Glutamatergic neuron (in vitro differentiated cells): ENCODE measurements around the gene ACOX2. TPM values are rescaled to one million over a fixed set of nuclear protein-coding genes. Genes with fewer than 3 reads are reported as not detected.

ENCODE experiments used
- DNase-seq: peaks from one replicate; pipeline ENCODE4 v3.0.0; 2022
- H3K27ac Mint-ChIP-seq: one replicate; pipeline ENCODE4 v1.8.0; 2020; ENCODE audit warnings: mild to moderate bottlenecking, mixed read lengths, inconsistent platforms; ENCODE audit not compliant: unreplicated experiment
- H3K27me3 Mint-ChIP-seq: one replicate; pipeline ENCODE4 v1.8.0; 2020; ENCODE audit warnings: mild to moderate bottlenecking, moderate library complexity, mixed read lengths, inconsistent platforms; ENCODE audit not compliant: unreplicated experiment
- H3K36me3 Mint-ChIP-seq: one replicate; pipeline ENCODE4 v1.8.0; 2020; ENCODE audit warnings: mild to moderate bottlenecking, mixed read lengths, inconsistent platforms; ENCODE audit not compliant: unreplicated experiment
- H3K4me1 Mint-ChIP-seq: one replicate; pipeline ENCODE4 v1.8.0; 2020; ENCODE audit warnings: mild to moderate bottlenecking, low read depth, mixed read lengths, inconsistent platforms; ENCODE audit not compliant: unreplicated experiment
- H3K4me3 Mint-ChIP-seq: one replicate; pipeline ENCODE4 v1.8.0; 2020; ENCODE audit warnings: mild to moderate bottlenecking, mixed read lengths, inconsistent platforms; ENCODE audit not compliant: unreplicated experiment
- H3K9me3 Mint-ChIP-seq: one replicate; pipeline ENCODE4 v1.8.0; 2020; ENCODE audit warnings: mild to moderate bottlenecking, moderate library complexity, mixed read lengths, inconsistent platforms; ENCODE audit not compliant: unreplicated experiment
- total RNA-seq: library from RNA; stranded (reverse); fragmentation: NEBNext Ultra II Directional; extraction: Animal tissue kit (Norgen Biotek cat#: 25700); gene quantifications from one replicate; pipeline ENCODE4 v1.2.1, GENCODE V29; 2021; ENCODE audit not compliant: unreplicated experiment
- TF ChIP-seq, protein P1 (sequence below): fragments of 200-600 bp; sonication (generic); IDR thresholded peaks from one replicate; pipeline ENCODE4 v1.5.0; 2021; ENCODE audit not compliant: partially characterized antibody, unreplicated experiment

Gene ACOX2
- total RNA-seq, 1 donor from 2014 or later = 0.59 TPM

DNA sequence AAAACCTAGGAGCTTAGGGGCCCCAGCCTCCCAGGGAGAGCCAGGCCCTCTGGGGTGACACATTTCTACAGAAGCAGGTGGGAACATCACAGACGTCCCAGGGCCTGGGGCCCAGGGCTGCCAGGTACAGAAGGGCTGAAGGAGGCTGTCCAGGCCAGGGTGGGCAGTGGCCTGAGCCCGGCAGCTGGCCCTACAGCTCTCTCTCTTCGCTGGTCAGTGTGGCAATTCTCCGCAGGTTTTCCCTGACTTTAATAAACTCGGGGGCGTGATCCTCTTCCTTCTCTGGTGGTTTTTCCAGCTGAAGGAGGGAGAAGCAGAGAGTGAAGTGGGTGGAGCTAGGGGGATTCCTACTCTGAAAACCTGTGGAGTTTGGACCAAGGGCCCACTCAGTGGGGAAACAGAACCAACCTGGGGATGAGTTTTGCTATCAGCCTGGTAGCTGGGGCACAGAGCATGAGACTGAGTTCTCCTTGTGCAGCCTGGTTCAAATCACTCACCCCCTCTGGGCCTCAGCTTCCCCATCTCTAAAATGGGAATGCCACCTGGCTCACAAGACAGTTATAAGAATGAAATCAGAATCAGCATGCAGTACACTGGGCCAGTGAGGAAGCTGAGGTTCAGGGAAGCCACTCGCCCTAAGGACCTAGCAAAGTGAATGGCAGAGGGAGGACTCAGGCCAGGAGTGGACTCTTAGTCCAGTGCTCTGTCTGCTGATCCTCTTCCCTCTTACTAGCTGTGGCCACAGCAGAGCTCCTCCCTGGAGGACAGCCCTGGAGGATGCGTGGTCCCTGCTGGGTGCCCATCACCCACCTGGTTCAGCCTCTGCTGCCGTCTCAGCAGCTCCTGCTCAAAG lies 29.6 kb upstream of the ACOX2 start:
- H3K4me1 Mint-ChIP-seq = peaks cover 4% of the 10 kb centered on the region
- H3K4me3 Mint-ChIP-seq = no peak overlapping the region
- H3K9me3 Mint-ChIP-seq = peaks cover 4% of the 10 kb centered on the region
- peaks cover 5% of the 10 kb centered on the region for H3K36me3 Mint-ChIP-seq
- H3K27me3 Mint-ChIP-seq = no peaks in the 10 kb centered on the region
- H3K27ac Mint-ChIP-seq = no peak overlapping the region
- TF ChIP-seq, protein P1, sequence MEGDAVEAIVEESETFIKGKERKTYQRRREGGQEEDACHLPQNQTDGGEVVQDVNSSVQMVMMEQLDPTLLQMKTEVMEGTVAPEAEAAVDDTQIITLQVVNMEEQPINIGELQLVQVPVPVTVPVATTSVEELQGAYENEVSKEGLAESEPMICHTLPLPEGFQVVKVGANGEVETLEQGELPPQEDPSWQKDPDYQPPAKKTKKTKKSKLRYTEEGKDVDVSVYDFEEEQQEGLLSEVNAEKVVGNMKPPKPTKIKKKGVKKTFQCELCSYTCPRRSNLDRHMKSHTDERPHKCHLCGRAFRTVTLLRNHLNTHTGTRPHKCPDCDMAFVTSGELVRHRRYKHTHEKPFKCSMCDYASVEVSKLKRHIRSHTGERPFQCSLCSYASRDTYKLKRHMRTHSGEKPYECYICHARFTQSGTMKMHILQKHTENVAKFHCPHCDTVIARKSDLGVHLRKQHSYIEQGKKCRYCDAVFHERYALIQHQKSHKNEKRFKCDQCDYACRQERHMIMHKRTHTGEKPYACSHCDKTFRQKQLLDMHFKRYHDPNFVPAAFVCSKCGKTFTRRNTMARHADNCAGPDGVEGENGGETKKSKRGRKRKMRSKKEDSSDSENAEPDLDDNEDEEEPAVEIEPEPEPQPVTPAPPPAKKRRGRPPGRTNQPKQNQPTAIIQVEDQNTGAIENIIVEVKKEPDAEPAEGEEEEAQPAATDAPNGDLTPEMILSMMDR = no peak
- no peak for DNase-seq

DNA sequence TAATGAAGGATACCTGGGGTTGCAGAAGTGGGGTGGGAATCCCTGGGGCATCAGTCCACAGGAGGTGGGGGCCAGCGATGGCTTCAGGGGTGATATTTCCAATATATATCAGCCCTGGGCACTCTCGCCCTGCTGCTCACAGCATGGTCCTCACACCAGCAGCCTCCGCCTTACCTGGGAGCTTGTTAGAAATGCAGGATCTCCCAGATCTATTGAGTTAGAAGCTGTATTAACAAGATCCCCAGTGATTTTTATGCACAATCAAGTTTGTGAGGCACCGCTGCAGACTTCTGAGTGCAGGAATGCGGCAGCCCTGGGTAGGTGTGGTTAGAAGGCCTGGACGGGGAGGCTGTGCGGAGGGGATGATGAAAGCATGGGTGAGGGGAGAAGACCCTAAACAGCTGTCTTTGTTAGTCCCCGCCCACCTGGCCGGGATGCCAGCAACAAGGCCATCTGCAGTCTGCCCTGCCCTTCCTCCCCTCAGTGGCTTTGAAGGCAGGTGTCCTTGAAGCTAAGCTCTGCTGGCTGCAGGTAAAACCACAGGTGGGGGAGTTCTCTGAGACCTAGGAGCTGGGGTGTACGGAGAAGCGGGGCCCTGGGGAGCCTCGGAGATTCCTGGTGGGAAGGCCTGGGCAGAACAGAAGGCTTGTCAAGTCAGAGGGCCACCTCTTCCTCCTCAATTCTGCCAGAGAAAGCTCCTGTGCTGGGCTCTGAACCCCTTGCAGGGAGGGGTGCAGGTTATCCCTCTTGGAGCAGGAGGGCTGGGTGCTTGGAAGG lies 28.8 kb upstream of the ACOX2 start:
- H3K27ac Mint-ChIP-seq = no peak overlapping the region
- H3K4me3 Mint-ChIP-seq = no peak overlapping the region
- H3K36me3 Mint-ChIP-seq = peaks cover 5% of the 10 kb centered on the region
- H3K4me1 Mint-ChIP-seq = peaks cover 4% of the 10 kb centered on the region
- peaks cover 4% of the 10 kb centered on the region for H3K9me3 Mint-ChIP-seq
- no peak for DNase-seq
- TF ChIP-seq, protein P1 = no peak
- no peaks in the 10 kb centered on the region for H3K27me3 Mint-ChIP-seq

DNA sequence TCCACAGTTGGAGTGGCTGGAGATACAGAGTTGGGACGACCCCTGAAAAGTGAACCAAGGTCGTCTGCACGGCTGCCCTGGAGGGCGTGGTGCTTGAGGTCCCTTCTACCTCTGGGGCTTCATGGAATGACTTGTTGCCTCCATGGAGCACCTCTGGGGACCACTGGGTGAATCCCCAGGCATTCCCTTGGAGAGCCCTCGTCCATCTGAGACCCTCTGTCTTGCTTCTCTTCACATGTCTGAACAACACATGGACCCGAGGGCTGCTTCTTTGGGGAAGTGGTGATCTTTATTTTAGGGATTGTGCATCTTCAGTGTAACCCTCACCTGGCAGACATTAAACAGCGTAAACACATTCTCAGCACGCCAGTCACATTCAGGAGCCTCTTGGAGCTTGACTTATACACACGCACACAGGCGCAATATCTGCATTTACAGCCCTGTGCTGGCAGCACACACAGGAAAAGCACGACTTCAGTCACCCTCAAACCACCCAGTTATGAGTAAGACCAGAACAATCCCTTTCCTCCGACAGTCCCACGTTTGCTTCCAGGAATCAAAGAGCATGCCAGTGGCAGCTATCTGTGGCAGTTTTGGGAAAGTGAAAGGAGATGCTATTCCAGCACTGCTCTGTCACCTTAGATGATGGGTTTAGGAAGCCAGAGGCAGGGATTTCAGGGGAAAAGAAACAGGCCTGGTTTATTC lies 27.6 kb upstream of the ACOX2 start:
- Mint-ChIP-seq H3K36me3 (peaks cover 5% of the 10 kb centered on the region), H3K9me3 (peaks cover 4% of the 10 kb centered on the region), H3K27ac (no peak overlapping the region), H3K4me3 (no peak overlapping the region), H3K4me1 (peaks cover 4% of the 10 kb centered on the region), H3K27me3 (no peaks in the 10 kb centered on the region)
- no peak for DNase-seq
- TF ChIP-seq, protein P1 = no peak

DNA sequence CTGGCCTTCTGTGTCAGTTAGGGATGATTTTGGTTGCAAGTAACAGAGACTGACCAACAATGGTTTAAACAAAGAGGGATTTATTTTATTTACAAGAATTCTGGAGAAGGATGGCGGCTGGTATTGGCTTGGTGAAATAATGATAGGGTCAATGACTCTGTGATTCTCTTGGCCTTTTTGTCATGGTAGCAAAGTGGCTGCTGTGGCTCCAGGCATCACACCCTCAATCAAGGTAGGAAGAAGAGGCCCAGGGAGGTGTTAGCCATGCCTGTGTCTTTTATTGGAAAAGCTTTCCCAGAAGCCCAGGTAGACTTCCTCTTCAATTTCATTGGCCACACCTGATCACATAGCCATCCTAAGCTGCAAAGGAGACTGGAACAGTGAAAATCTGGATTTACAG lies 27.1 kb upstream of the ACOX2 start:
- Mint-ChIP-seq H3K36me3 (peaks cover 5% of the 10 kb centered on the region), H3K4me3 (no peak overlapping the region), H3K9me3 (peaks cover 4% of the 10 kb centered on the region), H3K4me1 (peaks cover 4% of the 10 kb centered on the region), H3K27ac (no peak overlapping the region), H3K27me3 (no peaks in the 10 kb centered on the region)
- TF ChIP-seq, protein P1 = no peak
- DNase-seq = no peak
